Measurements from ENCODE around the gene CLK3. TPM values are rescaled to one million over a fixed set of nuclear protein-coding genes. Genes with fewer than 3 reads are reported as not detected.

Gene CLK3
- total RNA-seq, 1 donor from 2014 or later: 53.1 TPM

GRCh38 chr15:74636984-74637383 is 21.3 kb downstream of the CLK3 start:
- DNase-seq: no peak

GRCh38 chr15:74641151-74641550 is 25.5 kb downstream of the CLK3 start:
- no peak for TF ChIP-seq CTCF (IDR thresholded peaks at IDR 0.05; ENCODE audit: borderline replicate concordance)
- Histone ChIP-seq H3K4me1 (peaks cover 48% of the 10 kb centered on the region), H3K36me3 (peaks cover 47% of the 10 kb centered on the region), H3K4me3 (no peak overlapping the region), H3K27ac (replicated peaks) (peak overlapping the region; percentile 9), H3K27me3 (ENCODE audit: low read depth) (no peaks in the 10 kb centered on the region), H3K9me3 (replicated peaks) (no peaks in the 10 kb centered on the region)
- no peak for DNase-seq
- intact Hi-C loops (cut with micrococcal nuclease): no loop called here

More at GRCh38 chr15:74636984-74637383, 21.3 kb downstream of the CLK3 start:
- Histone ChIP-seq H3K4me3 (no peak overlapping the region), H3K9me3 (replicated peaks) (no peaks in the 10 kb centered on the region), H3K27ac (replicated peaks) (no peak overlapping the region), H3K36me3 (peaks cover 85% of the 10 kb centered on the region), H3K4me1 (peaks cover 21% of the 10 kb centered on the region), H3K27me3 (ENCODE audit: low read depth) (no peaks in the 10 kb centered on the region)
- intact Hi-C loops (cut with micrococcal nuclease): loop anchor here (5.0 to 10.0 kb wide), 2 partner anchors 130 to 262 kb away; no protein-coding TSS in a partner anchor
- TF ChIP-seq CTCF (IDR thresholded peaks at IDR 0.05; ENCODE audit: borderline replicate concordance): no peak

GRCh38 chr15:74642348-74642733 is 26.7 kb downstream of the CLK3 start:
- Histone ChIP-seq H3K9me3 (replicated peaks) (no peaks in the 10 kb centered on the region), H3K4me3 (no peak overlapping the region), H3K27me3 (ENCODE audit: low read depth) (no peaks in the 10 kb centered on the region), H3K4me1 (peaks cover 58% of the 10 kb centered on the region), H3K27ac (replicated peaks) (peak overlapping the region; percentile 66), H3K36me3 (peaks cover 36% of the 10 kb centered on the region)
- DNase-seq: no peak
- intact Hi-C loops (cut with micrococcal nuclease): no loop called here
- TF ChIP-seq CTCF (IDR thresholded peaks at IDR 0.05; ENCODE audit: borderline replicate concordance): no peak

GRCh38 chr15:74642734-74643664 is 27.4 kb downstream of the CLK3 start:
- no peak for TF ChIP-seq CTCF (IDR thresholded peaks at IDR 0.05; ENCODE audit: borderline replicate concordance)
- Histone ChIP-seq H3K36me3 (peaks cover 36% of the 10 kb centered on the region), H3K4me1 (peaks cover 59% of the 10 kb centered on the region), H3K27me3 (ENCODE audit: low read depth) (no peaks in the 10 kb centered on the region), H3K9me3 (replicated peaks) (no peaks in the 10 kb centered on the region), H3K4me3 (no peak overlapping the region), H3K27ac (replicated peaks) (peak overlapping the region; percentile 66)
- intact Hi-C loops (cut with micrococcal nuclease): no loop called here
- no peak for DNase-seq

GRCh38 chr15:74643665-74644204 is 28.1 kb downstream of the CLK3 start:
- no peak for DNase-seq
- Histone ChIP-seq H3K36me3 (peaks cover 31% of the 10 kb centered on the region), H3K4me3 (no peak overlapping the region), H3K27ac (replicated peaks) (peak overlapping the region; percentile 66), H3K4me1 (peaks cover 66% of the 10 kb centered on the region), H3K27me3 (ENCODE audit: low read depth) (no peaks in the 10 kb centered on the region), H3K9me3 (replicated peaks) (no peaks in the 10 kb centered on the region)
- intact Hi-C loops (cut with micrococcal nuclease): no loop called here
- TF ChIP-seq CTCF (IDR thresholded peaks at IDR 0.05; ENCODE audit: borderline replicate concordance): no peak
